DMS 273 treated with DMSO at 0.1 percent for 48 hours (cell line): Measurements from ENCODE around the gene P2RX4.
"Not testable (repeated sequence)": the region's sequence is repeated elsewhere in the genome, so short reads cannot be mapped to it uniquely, and the experiment has no call there.

Experiments
- DNase-seq: peaks from one replicate; lab custom pipeline; 2025; lab: John Stamatoyannopoulos, UW

Gene P2RX4

GRCh38 chr12:121245031-121245430 lies 35.1 kb downstream of the P2RX4 start:
- no peak for DNase-seq

DNA sequence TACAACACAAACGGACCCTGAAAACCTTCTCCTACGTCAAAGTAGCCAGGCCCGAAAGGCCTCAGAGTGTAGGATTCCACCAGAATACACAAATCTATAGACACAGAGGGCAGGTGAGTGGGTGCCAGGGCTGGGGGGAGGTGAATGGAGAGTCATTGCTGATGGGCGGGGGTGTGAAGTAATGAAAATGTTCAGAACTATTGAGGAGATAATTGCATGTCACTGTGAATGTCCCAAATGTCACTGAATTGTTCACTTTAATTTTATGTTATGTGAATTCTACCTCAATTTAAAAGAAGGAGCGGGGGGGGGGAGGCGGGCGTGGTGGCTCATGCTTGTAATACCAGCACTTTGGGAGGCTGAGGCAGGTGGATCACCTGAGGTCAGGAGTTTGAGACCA lies 36.0 kb downstream of the P2RX4 start:
- no peak for DNase-seq

DNA sequence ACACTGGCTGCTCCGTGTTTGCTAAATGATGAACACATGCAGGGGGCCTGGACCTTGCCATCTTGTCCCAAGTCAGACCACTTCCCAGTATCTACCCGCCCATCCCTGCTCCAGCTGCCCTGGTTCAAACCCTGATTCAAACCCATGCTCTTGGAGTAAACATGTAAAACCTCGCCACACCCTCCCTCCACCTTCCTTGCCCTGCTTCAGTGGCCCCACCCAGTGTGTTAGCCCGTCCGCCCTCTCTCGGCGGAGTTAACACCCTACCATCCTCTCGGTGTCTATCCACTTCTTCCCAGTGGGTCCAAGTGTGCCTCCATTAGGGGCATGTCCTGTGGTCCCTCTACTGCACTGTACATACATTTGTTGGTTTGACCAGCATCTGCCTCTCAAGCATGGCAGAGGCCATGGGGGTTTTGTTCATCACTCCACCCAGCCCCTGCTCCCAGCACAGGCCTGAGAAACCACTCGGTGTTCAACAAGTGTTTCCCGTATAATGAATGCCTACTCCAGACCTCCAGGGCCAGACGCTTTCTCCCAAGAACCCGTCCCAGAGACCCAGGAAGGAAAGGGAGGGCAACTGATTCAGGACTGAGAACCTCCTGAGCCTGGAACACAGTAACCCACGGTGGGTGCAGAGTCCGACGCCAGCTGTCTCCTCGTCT lies 37.1 kb downstream of the P2RX4 start:
- DNase-seq: no peak

GRCh38 chr12:121248622-121249021 lies 38.7 kb downstream of the P2RX4 start:
- DNase-seq: no peak

GRCh38 chr12:121250359-121250758 lies 40.4 kb downstream of the P2RX4 start:
- DNase-seq: no peak

DNA sequence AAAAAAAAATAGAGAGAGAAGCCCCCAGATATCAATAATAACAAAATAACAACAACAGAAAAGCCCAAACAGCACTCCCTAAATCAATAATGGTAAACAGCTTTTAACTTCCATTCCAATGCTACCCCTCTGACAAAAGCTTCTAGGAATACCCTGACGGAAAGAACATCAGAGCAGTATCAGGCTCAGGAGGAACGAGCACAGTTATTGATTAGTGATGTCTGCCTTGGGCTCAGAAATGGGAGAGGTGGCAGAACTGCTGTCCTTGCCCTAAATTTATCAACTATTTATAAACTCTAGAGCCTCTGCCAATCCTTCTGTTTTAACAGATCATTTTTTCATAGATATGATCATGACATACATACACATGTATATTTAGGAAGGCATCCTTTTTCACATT lies 41.9 kb downstream of the P2RX4 start:
- no peak for DNase-seq

GRCh38 chr12:121252712-121253345 lies 42.9 kb downstream of the P2RX4 start:
- no peak for DNase-seq

DNA sequence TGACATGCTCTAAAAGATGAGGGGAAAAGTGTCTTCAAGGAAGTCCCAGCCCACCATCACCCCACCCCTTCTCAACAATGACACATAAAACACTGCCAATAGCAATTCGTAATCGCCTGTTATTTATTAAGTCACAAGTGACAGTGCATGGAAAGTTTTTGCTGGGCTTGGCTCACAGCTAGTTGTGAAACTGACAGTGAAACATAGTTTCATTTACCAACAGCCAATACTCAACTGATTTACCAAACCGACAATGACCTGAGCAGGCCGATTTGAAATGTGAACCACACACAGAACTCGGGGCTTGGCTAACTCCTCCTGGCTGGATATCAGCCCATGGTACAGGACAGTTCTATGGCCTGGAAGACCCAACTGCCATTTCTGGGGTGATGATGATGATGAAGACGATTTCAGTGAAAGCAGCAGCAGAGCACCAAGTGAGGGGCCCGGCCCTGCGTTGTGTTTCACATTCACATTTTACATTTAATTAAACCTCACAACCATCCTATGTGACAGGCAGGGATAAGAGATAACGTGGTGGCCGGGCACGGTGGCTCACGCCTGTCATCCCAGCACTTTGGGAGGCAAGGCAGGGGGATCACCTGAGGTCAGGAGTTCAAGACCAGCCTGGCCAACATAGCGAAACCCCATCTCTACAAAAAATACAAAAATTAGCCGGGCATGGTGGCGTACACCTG lies 43.9 kb downstream of the P2RX4 start:
- DNase-seq: no peak

- DNase-seq: no peak
Measured at GRCh38 chr12:121255433-121255832, 45.5 kb downstream of the P2RX4 start.

GRCh38 chr12:121257704-121258449 lies 47.9 kb downstream of the P2RX4 start:
- not testable (repeated sequence) for DNase-seq

DNA sequence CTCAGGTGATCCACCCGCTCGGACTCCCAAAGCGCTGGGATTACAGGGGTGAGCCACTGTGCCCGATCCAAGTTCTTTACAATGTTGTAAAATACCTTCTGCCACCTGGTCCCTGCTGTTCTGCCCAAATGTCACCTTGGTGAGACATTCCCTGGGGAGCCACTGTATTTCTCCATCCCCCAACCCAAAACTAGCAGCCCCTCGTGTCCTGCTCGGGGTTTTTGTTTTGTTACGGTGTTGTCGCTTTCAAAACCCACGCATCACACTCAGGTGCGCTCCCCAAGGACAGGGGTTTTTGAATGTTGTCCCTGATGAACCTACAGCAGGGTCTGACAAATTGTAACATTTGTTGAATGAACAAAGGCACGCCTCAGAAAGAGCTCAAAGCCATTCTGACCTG lies 49.1 kb downstream of the P2RX4 start:
- no peak for DNase-seq

DNA sequence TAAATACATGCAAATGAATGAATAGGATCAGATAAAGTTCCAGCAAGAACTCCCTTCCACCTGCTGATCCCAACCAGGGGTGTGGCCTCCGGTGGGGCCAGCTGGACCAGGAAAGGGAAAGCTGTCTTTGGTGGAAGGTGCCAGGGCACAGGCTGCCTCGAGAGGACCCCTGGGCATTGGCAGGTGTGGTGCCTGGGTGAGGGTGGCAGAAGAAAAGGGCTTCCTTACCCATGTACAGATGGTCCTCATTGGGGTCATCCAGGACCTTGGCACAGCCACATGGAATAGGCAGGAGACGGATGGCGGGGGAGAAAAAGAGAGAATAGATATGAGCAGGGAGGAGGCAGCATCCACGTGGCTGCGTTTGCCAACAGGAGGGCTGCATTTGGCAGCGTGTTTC lies 50.2 kb downstream of the P2RX4 start:
- DNase-seq: no peak

GRCh38 chr12:121261398-121261797 lies 51.5 kb downstream of the P2RX4 start:
- no peak for DNase-seq

DNA sequence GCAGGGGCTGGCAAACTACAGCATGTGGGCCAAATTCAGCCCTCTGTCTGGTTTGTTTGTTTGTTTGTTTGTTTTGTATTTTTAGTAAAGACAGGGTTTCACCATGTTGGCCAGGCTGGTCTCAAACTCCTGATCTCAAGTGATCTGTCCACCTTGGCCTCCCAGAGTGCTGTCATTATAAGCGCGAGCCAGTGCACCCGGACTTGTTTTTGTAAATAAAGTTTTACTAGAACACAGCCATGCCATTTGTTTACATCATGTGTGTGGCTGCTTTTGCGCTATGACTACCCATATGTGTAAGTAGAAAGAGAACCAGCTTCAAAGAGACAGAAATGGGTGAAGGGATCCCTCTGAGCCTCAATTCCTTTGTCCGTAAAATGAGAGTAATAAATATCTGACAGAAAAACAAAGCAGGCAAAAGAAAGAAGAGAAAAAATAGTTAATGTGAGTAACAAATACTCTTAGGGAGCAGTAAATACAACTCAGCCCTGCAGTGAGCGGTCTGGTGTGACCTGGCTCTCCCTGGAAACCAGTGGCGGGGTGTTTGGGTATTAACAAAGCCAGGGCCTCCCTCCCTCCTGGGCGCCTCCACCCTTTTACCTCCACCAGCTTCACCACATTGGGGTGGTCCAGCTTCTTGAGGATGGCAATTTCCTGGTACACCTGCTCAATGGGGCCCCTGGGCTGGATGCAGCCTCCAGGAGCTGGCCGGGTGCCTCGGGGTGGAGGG lies 53.4 kb downstream of the P2RX4 start:
- no peak for DNase-seq

DNA sequence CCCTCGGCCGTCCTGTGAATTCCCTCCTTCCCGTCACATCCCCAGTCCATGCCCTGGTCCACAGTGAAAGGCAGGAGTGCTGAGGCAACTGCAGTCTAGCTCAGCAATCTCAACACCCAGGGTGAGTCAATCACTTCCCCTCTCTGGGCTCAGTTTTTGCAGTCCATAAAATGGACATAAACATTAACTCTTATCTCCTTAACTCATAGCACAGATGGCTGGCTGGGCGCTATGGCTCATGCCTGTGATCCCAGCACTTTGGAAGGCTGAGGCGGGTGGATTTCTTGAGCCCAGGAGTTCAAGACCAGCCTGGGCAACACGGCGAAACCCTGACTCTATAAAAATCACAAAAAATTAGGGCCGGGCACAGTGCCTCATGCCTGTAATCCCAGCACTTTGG lies 54.2 kb downstream of the P2RX4 start:
- no peak for DNase-seq

DNA sequence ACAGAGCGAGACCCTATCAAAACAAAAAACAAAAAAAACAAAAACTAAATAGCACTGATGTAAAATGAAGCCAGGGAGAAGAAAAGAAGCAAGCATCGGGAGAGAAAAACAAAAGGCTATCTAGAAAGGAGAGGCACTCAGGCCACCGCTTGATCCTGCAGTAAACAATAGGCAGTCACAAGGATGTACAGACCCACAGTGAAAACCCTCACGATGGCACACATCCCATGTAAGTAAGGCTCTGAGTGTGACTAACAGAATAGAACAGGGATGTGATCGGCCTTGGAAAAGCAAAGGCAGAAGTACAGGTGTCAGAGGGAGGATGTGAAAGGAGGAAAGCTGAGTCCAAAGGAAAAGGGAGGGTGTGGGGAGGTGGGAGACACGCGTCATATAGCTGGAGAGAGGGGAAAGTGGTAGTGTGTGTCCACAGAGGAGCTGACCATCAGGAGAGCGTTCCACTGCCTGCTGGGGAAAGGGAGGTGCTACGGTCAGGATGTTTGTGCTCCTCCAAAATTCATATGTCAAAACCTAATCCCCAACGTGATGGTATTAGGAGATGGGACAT lies 55.1 kb downstream of the P2RX4 start:
- no peak for DNase-seq

- DNase-seq: no peak
Measured at GRCh38 chr12:121267822-121268221, 57.9 kb downstream of the P2RX4 start.

- DNase-seq: no peak
Measured at GRCh38 chr12:121273364-121273896, 63.5 kb downstream of the P2RX4 start.

- no peak for DNase-seq
Measured at GRCh38 chr12:121274036-121274763, 64.3 kb downstream of the P2RX4 start.

DNA sequence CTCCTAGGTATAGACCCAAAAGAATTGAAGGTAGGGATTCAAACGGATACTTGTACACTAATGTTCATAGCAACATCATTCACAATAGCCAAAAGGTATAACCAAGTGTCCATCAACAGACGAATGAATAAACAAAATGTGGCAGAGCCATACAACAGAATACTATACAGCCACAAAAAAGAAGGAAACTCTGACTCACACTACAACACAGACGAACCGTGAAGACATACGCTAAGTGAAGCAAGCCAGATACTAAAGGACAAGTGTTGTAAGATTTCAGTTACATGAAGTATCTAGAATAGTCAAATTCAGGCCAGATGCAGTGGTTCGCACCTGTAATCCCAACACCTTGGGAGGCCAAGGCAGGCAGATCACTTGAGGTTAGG lies 67.4 kb downstream of the P2RX4 start:
- DNase-seq: no peak
